ENCODE measurements around the gene TCHHL1.

- no peak for TF ChIP-seq CTCF (IDR thresholded peaks at IDR 0.05)
- TF ChIP-seq POLR2A (IDR thresholded peaks at IDR 0.05), result no peak
These were observed 16.6 kb downstream of the TCHHL1 start for GRCh38 chr1:152072311-152072710.
